Tibial nerve (tissue), 4 donors: ENCODE results near the gene ALOX5AP. TPM values are rescaled to one million over a fixed set of nuclear protein-coding genes. Genes with fewer than 3 reads are reported as not detected.
A peak's percentile ranks its signal among the peaks of the same experiment; 100 is the strongest.

Experiments
- DNase-seq, 2 donors: peaks; one replicate each; pipeline ENCODE4 v3.0.0-alpha.2; 2019; ENCODE audit warnings: low spot score in 2 of 2
- H3K27ac ChIP-seq, 4 donors: fragments of 200-600 bp; sonication (generic) in 3 of 4; one replicate each; pipeline ENCODE4 v1.5.1; 2017 to 2019; ENCODE audit warnings: mild to moderate bottlenecking in 1 of 4
- H3K27me3 ChIP-seq, 2 donors: fragments of 200-600 bp; sonication (generic) in 1 of 2; one replicate each; pipeline versions ENCODE4 v1.5.1 to v1.6.0; 2017 to 2019
- H3K36me3 ChIP-seq, 3 donors: fragments of 200-600 bp; sonication (generic); one replicate each; pipeline ENCODE4 v1.5.1; 2018 to 2019
- H3K4me1 ChIP-seq, 4 donors: fragments of 200-600 bp; sonication (generic) in 3 of 4; one replicate each; pipeline ENCODE4 v1.5.1; 2017 to 2019
- H3K4me3 ChIP-seq, 4 donors: fragments of 200-600 bp; sonication (generic) in 3 of 4; one replicate each; pipeline ENCODE4 v1.5.1; 2017 to 2019; ENCODE audit warnings: mild to moderate bottlenecking in 1 of 4, moderate library complexity in 1 of 4
- H3K9me3 ChIP-seq, 4 donors: fragments of 200-600 bp; sonication (generic) in 3 of 4; one replicate each; pipeline ENCODE4 v1.5.1; 2017 to 2019
- CTCF ChIP-seq, 5 experiments: fragments of 200-600 bp in 3 of 5; fragments of 450-650 bp in 2 of 5; sonication (generic) in 3 of 5; IDR thresholded peaks; one replicate each; pipeline ENCODE4 v1.5.1; 2016 to 2019; ENCODE audit warnings: antibody characterized with exemption in 5 of 5, mild to moderate bottlenecking in 3 of 5, moderate library complexity in 2 of 5
- EP300 ChIP-seq, 2 donors: sonication (generic); formaldehyde crosslinking; IDR thresholded peaks; one replicate each; pipeline ENCODE4 v1.6.1; 2017; ENCODE audit warnings: antibody characterized with exemption in 2 of 2, mild to moderate bottlenecking in 1 of 2
- POLR2A ChIP-seq, 2 donors: fragments of 450-650 bp; IDR thresholded peaks; one replicate each; pipeline ENCODE4 v1.6.1; 2017; ENCODE audit warnings: antibody characterized with exemption in 2 of 2, mild to moderate bottlenecking in 2 of 2, moderate library complexity in 2 of 2
- WGBS, 2 donors: methylation state at CpG; one replicate each; pipeline ENCODE4 v1.1.5; 2018; 5-methylcytosine and 5-hydroxymethylcytosine counted together
- total RNA-seq, 4 donors: library from RNA; depleted of rRNA; stranded (reverse); fragments of >200 nt; gene quantifications; one replicate each; pipeline ENCODE4 v1.1.0, GENCODE V29; 2016

Gene ALOX5AP
- total RNA-seq, 4 donors from 2014 or later: 25.3 to 41.4 (median 33.1) TPM

- TF ChIP-seq CTCF (IDR thresholded peaks at IDR 0.05) (peak in 1 of 5 experiments; percentile 24), POLR2A (IDR thresholded peaks at IDR 0.05) (no peak)
- H3K4me1 ChIP-seq: peaks cover 0 to 53% (median 21%) of the 10 kb centered on the region in 4 donors
- no peaks in the 10 kb centered on the region for H3K9me3 ChIP-seq
- no peaks in the 10 kb centered on the region for H3K27me3 ChIP-seq
- DNase-seq: no peak
- no peak overlapping the region for H3K4me3 ChIP-seq
- H3K27ac ChIP-seq: peak overlapping the region in 2 of 4 donors; percentile 74 to 81
- WGBS, 2 donors: 69 to 75% methylated on average over 5 of the region's 5 CpGs
- no peaks in the 10 kb centered on the region for H3K36me3 ChIP-seq
These were observed 69.1 kb downstream of the ALOX5AP start for GRCh38 chr13:30804474-30804873.

- Histone ChIP-seq H3K27ac (peak overlapping the region in 3 of 4 donors; percentile 6 to 81 (median 74)), H3K4me1 (peaks cover 0 to 53% (median 21%) of the 10 kb centered on the region in 4 donors), H3K9me3 (no peaks in the 10 kb centered on the region), H3K4me3 (no peak overlapping the region), H3K36me3 (no peaks in the 10 kb centered on the region), H3K27me3 (no peaks in the 10 kb centered on the region)
- no peak for DNase-seq
- no peak for TF ChIP-seq EP300 (IDR thresholded peaks at IDR 0.05)
- TF ChIP-seq POLR2A (IDR thresholded peaks at IDR 0.05): no peak
- TF ChIP-seq CTCF (IDR thresholded peaks at IDR 0.05): no peak
- WGBS, 2 donors: 53 to 60% methylated on average over 4 of the region's 4 CpGs
These were observed 69.8 kb downstream of the ALOX5AP start for GRCh38 chr13:30805132-30805537.

GRCh38 chr13:30805603-30806011, 70.3 kb downstream of the ALOX5AP start:
- Histone ChIP-seq H3K27ac (peak overlapping the region in 3 of 4 donors; percentile 6 to 81 (median 74)), H3K4me1 (peaks cover 0 to 53% (median 21%) of the 10 kb centered on the region in 4 donors), H3K4me3 (no peak overlapping the region), H3K36me3 (no peaks in the 10 kb centered on the region), H3K9me3 (no peaks in the 10 kb centered on the region), H3K27me3 (no peaks in the 10 kb centered on the region)
- DNase-seq: no peak
- WGBS, 2 donors: 41 to 53% methylated on average over 7 of the region's 7 CpGs
- no peak for TF ChIP-seq CTCF (IDR thresholded peaks at IDR 0.05)
- TF ChIP-seq POLR2A (IDR thresholded peaks at IDR 0.05): no peak
- peak in 1 of 2 donors; percentile 47 for TF ChIP-seq EP300 (IDR thresholded peaks at IDR 0.05)

- H3K4me1 ChIP-seq: peaks cover 0 to 53% (median 21%) of the 10 kb centered on the region in 4 donors
- DNase-seq: no peak
- WGBS, 2 donors: 19 to 20% methylated on average over 3 of the region's 3 CpGs
- TF ChIP-seq EP300 (IDR thresholded peaks at IDR 0.05): peak in 1 of 2 donors; percentile 38
- TF ChIP-seq CTCF (IDR thresholded peaks at IDR 0.05): no peak
- no peaks in the 10 kb centered on the region for H3K36me3 ChIP-seq
- peak overlapping the region in 2 of 4 donors; percentile 74 to 81 for H3K27ac ChIP-seq
- H3K9me3 ChIP-seq: no peaks in the 10 kb centered on the region
- H3K27me3 ChIP-seq: no peaks in the 10 kb centered on the region
- no peak overlapping the region for H3K4me3 ChIP-seq
These were observed 71.4 kb downstream of the ALOX5AP start for GRCh38 chr13:30806784-30807183.

- peaks cover 0 to 53% (median 21%) of the 10 kb centered on the region in 4 donors for H3K4me1 ChIP-seq
- no peak for DNase-seq
- H3K27ac ChIP-seq: peak overlapping the region in 1 of 4 donors; percentile 46
- no peak overlapping the region for H3K4me3 ChIP-seq
- 88 to 94% methylated on average over 4 of the region's 4 CpGs for WGBS, 2 donors
- H3K27me3 ChIP-seq: no peaks in the 10 kb centered on the region
- H3K9me3 ChIP-seq: no peaks in the 10 kb centered on the region
- TF ChIP-seq EP300 (IDR thresholded peaks at IDR 0.05) (no peak), POLR2A (IDR thresholded peaks at IDR 0.05) (no peak), CTCF (IDR thresholded peaks at IDR 0.05) (no peak)
- no peaks in the 10 kb centered on the region for H3K36me3 ChIP-seq
These were observed 72.0 kb downstream of the ALOX5AP start for GRCh38 chr13:30807392-30807791.
